CD14-positive monocyte (primary cell): ENCODE results near the gene MPZL3. TPM values are rescaled to one million over a fixed set of nuclear protein-coding genes. Genes with fewer than 3 reads are reported as not detected.

Experiments used
- DNase-seq, 3 donors: peaks; one replicate each; pipeline ENCODE4 v3.0.0-alpha.2; 2011 to 2022
- H2AFZ ChIP-seq: 2 replicates; pipeline ENCODE4 v1.6.0; 2012; ENCODE audit warnings: mild to moderate bottlenecking, low read depth, low read length, inconsistent platforms; ENCODE audit not compliant: insufficient read depth, poor library complexity, severe bottlenecking
- H3K27ac ChIP-seq, 2 donors: 1 replicate in 1 of 2; 2 replicates in 1 of 2; pipeline ENCODE4 v1.5.1; 2012 to 2013; ENCODE audit warnings: low read length in 2 of 2, control low read depth in 1 of 2, inconsistent platforms in 1 of 2, low read depth in 1 of 2, mild to moderate bottlenecking in 1 of 2
- H3K27me3 ChIP-seq, 2 donors: one replicate each; pipeline versions ENCODE4 v1.6.0 to v1.6.1; 2011 to 2013; ENCODE audit warnings: low read length in 2 of 2; ENCODE audit not compliant: control insufficient read depth in 2 of 2, insufficient read depth in 2 of 2
- H3K36me3 ChIP-seq, 2 donors: replicated peaks in 1 of 2; 1 replicate in 1 of 2; 2 replicates in 1 of 2; pipeline versions ENCODE4 v1.5.1 to v1.6.1; 2012 to 2013; ENCODE audit warnings: low read length in 2 of 2, control low read depth in 1 of 2, inconsistent platforms in 1 of 2, mild to moderate bottlenecking in 1 of 2; ENCODE audit not compliant: insufficient read depth in 2 of 2, control insufficient read depth in 1 of 2
- H3K4me1 ChIP-seq, 2 donors: 1 replicate in 1 of 2; 2 replicates in 1 of 2; pipeline versions ENCODE4 v1.5.1 to v1.6.1; 2012 to 2013; ENCODE audit warnings: low read length in 2 of 2, control low read depth in 1 of 2, inconsistent platforms in 1 of 2, mild to moderate bottlenecking in 1 of 2, moderate library complexity in 1 of 2; ENCODE audit not compliant: insufficient read depth in 2 of 2, control insufficient read depth in 1 of 2
- H3K4me2 ChIP-seq: replicated peaks from 2 replicates; pipeline ENCODE3; 2012; ENCODE audit warnings: low read length, moderate library complexity, mild to moderate bottlenecking; ENCODE audit not compliant: poor library complexity, severe bottlenecking; ENCODE audit errors: extremely low read depth
- H3K4me3 ChIP-seq, 3 experiments: fragments of 200-600 bp in 1 of 3; sonication (generic) in 1 of 3; replicated peaks in 1 of 3; 1 replicate in 2 of 3; 2 replicates in 1 of 3; pipeline ENCODE4 v1.5.1; 2011 to 2013; ENCODE audit warnings: low read length in 3 of 3, mild to moderate bottlenecking in 3 of 3, control low read depth in 2 of 3, low read depth in 2 of 3, inconsistent platforms in 1 of 3, moderate library complexity in 1 of 3
- H3K79me2 ChIP-seq: 2 replicates; pipeline ENCODE4 v1.6.0; 2012; ENCODE audit warnings: mild to moderate bottlenecking, control low read depth, inconsistent platforms, low read length, moderate library complexity; ENCODE audit not compliant: insufficient read depth
- H3K9ac ChIP-seq: 2 replicates; pipeline ENCODE4 v1.6.0; 2017; ENCODE audit warnings: low read length, mild to moderate bottlenecking; ENCODE audit not compliant: insufficient read depth, poor library complexity, severe bottlenecking
- H3K9me3 ChIP-seq, 2 donors: replicated peaks in 1 of 2; 1 replicate in 1 of 2; 2 replicates in 1 of 2; pipeline versions ENCODE4 v1.5.1 to v1.6.1; 2012 to 2013; ENCODE audit warnings: low read length in 2 of 2, control low read depth in 1 of 2; ENCODE audit not compliant: control insufficient read depth in 1 of 2, insufficient read depth in 1 of 2
- H4K20me1 ChIP-seq: 2 replicates; pipeline ENCODE4 v1.6.0; 2012; ENCODE audit warnings: mild to moderate bottlenecking, low read length, control low read depth, moderate library complexity; ENCODE audit not compliant: insufficient read depth
- H3K27ac Mint-ChIP-seq, 7 donors: one replicate each; pipeline ENCODE4 v1.8.0; 2020; ENCODE audit warnings: mild to moderate bottlenecking in 7 of 7, mixed read lengths in 7 of 7, moderate library complexity in 6 of 7, inconsistent platforms in 2 of 7
- H3K27me3 Mint-ChIP-seq, 3 donors: one replicate each; pipeline ENCODE4 v1.8.0; 2021 to 2022; ENCODE audit warnings: low read depth in 3 of 3, mild to moderate bottlenecking in 3 of 3, mixed read lengths in 3 of 3, moderate library complexity in 3 of 3, inconsistent platforms in 1 of 3
- H3K36me3 Mint-ChIP-seq, 2 donors: one replicate each; pipeline ENCODE4 v1.8.0; 2020; ENCODE audit warnings: mixed read lengths in 2 of 2, inconsistent platforms in 1 of 2, mild to moderate bottlenecking in 1 of 2
- H3K4me1 Mint-ChIP-seq: one replicate; pipeline ENCODE4 v1.8.0; 2020; ENCODE audit warnings: mild to moderate bottlenecking, mixed read lengths
- H3K4me3 Mint-ChIP-seq, 2 donors: one replicate each; pipeline ENCODE4 v1.8.0; 2020; ENCODE audit warnings: mild to moderate bottlenecking in 2 of 2, mixed read lengths in 2 of 2, moderate library complexity in 1 of 2
- H3K9me3 Mint-ChIP-seq, 7 donors: one replicate each; pipeline ENCODE4 v1.8.0; 2020 to 2022; ENCODE audit warnings: mixed read lengths in 7 of 7, mild to moderate bottlenecking in 6 of 7, moderate library complexity in 6 of 7, inconsistent platforms in 2 of 7
- WGBS: methylation state at CpG from one replicate; pipeline ENCODE4 v1.1.5; 2013; ENCODE audit warnings: missing lambda C conversion rate; ENCODE audit not compliant: insufficient coverage; 5-methylcytosine and 5-hydroxymethylcytosine counted together
- intact Hi-C, 2 donors: fragments of 100-400 bp; cut with micrococcal nuclease; formaldehyde crosslinking; loops; one replicate each; pipeline versions ENCODE4 v1.15.0 to v1.15.1; 2023
- polyA plus RNA-seq, 3 donors: library from polyadenylated mRNA; depleted of rRNA in 1 of 3; unstranded in 2 of 3; stranded (reverse) in 1 of 3; fragments of 300-500 nt in 2 of 3; fragments of >200 nt in 1 of 3; fragmentation: Illumina TruSeq in 2 of 3; gene quantifications; 1 replicate in 2 of 3; 2 replicates in 1 of 3; pipeline ENCODE4 v1.2.3, GENCODE V29; 2012 to 2021
- TF ChIP-seq, protein P1 (sequence below): fragments of 200-600 bp; IDR thresholded peaks from one replicate; pipeline ENCODE4 v1.8.0; 2022; ENCODE audit warnings: antibody characterized with exemption, mild to moderate bottlenecking

Gene MPZL3
- polyA plus RNA-seq, 3 donors, result 4.2 to 8.5 (median 8.0) TPM

DNA sequence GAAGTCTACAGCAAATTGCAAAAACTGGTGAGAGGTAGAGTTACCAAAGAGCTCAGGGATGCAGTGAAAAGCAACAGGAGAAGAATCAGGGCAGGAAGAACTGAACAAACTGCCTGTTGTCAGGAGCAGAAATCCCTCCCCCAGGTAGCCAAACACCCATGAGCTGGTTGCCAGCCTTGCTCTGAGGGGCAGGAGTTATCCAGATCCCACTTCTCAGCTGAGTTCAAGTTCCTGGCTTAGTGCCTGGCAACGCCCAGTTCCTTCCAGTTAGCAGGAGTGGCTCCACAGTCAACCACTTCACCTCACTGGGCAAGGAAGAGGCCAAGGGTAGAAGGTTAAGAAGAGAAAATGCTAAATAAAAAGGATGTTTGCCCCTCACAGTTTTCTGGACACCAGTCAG lies 13.8 kb upstream of the MPZL3 start:
- intact Hi-C loops, result no loop called here

DNA sequence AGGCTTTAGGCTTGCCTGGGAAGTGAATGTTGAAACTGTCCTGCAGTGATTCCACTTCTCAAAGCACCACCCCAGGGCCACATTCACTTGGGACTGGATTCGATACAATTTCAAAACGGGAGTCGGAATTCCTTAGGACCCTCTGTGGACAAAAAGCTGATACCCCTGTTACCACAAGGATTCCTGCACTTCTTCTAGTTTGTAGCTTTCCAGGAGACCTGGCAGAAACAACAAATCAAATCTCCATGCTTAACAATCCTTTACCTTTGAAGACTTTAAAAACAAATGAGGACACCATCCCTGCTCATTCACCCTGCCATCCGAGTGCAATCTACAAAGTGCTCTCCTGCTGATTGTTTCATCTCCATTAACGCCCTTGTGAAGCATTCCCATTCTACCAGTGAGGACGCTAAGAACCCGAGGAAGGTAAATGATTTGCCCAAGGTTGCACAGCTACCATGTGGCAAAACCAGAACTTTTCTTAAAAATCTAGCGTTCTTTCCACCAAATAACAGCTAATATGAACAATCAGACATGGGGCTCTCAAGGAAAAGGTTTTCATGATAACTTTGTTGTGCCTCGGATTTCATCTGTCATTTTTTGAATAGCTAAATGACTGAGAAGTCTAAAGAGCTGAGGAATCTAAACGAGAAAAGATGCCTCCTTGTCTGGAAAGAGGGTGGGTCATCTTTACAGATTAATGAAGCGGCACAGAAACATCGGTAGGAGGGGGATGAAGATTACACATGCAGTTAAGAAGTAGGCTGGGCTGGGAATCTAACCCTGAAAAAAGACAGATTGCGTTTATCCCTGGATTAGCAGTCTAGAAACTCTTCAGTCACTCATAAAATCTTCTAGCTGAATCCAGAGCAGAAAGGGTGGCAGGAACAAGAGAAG lies 12.7 kb upstream of the MPZL3 start:
- Histone ChIP-seq H2AFZ (peak overlapping the region; percentile 86), H3K9ac (peak overlapping the region; percentile 70), H3K4me3 (peak overlapping the region in 2 of 3 experiments; percentile 48 to 79), H3K79me2 (no peaks in the 10 kb centered on the region), H3K36me3 (peaks cover 0 to 18% of the 10 kb centered on the region in 2 donors), H3K4me2 (peak overlapping the region; percentile 86), H4K20me1 (no peaks in the 10 kb centered on the region), H3K27me3 (no peaks in the 10 kb centered on the region), H3K27ac (peak overlapping the region in 1 of 2 donors; percentile 45), H3K9me3 (no peaks in the 10 kb centered on the region), H3K4me1 (peaks cover 33 to 44% of the 10 kb centered on the region in 2 donors)
- H3K4me1 Mint-ChIP-seq, result peaks cover 50% of the 10 kb centered on the region
- WGBS, result 91% methylated on average over 9 of the region's 13 CpGs
- H3K4me3 Mint-ChIP-seq, result peak overlapping the region; percentile 92 to 100
- peaks cover 0 to 4% (median 0%) of the 10 kb centered on the region in 7 donors for H3K9me3 Mint-ChIP-seq
- H3K36me3 Mint-ChIP-seq, result peaks cover 18 to 24% of the 10 kb centered on the region in 2 donors
- intact Hi-C loops, result loop anchor here in 1 of 2 donors (5.0 kb wide), 2 partner anchors 37 to 53 kb away; partner anchors contain the start of gene CD3E
- peak overlapping the region in 2 of 7 donors; percentile 73 to 78 for H3K27ac Mint-ChIP-seq
- peaks cover 7 to 15% (median 9%) of the 10 kb centered on the region in 3 donors for H3K27me3 Mint-ChIP-seq
- TF ChIP-seq, protein P1, sequence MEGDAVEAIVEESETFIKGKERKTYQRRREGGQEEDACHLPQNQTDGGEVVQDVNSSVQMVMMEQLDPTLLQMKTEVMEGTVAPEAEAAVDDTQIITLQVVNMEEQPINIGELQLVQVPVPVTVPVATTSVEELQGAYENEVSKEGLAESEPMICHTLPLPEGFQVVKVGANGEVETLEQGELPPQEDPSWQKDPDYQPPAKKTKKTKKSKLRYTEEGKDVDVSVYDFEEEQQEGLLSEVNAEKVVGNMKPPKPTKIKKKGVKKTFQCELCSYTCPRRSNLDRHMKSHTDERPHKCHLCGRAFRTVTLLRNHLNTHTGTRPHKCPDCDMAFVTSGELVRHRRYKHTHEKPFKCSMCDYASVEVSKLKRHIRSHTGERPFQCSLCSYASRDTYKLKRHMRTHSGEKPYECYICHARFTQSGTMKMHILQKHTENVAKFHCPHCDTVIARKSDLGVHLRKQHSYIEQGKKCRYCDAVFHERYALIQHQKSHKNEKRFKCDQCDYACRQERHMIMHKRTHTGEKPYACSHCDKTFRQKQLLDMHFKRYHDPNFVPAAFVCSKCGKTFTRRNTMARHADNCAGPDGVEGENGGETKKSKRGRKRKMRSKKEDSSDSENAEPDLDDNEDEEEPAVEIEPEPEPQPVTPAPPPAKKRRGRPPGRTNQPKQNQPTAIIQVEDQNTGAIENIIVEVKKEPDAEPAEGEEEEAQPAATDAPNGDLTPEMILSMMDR, result no peak
- DNase-seq, result no peak

More for the DNA sequence above, 13.8 kb upstream of the MPZL3 start:
- no peak overlapping the region for H2AFZ ChIP-seq
- Mint-ChIP-seq H3K4me3 (no peak overlapping the region), H3K9me3 (peaks cover 0 to 4% (median 0%) of the 10 kb centered on the region in 7 donors), H3K27ac (no peak overlapping the region), H3K27me3 (peaks cover 7 to 17% (median 9%) of the 10 kb centered on the region in 3 donors), H3K36me3 (peaks cover 13 to 17% of the 10 kb centered on the region in 2 donors), H3K4me1 (peaks cover 45% of the 10 kb centered on the region)
- no peak overlapping the region for H3K9ac ChIP-seq
- peaks cover 0 to 7% of the 10 kb centered on the region in 2 donors for H3K36me3 ChIP-seq
- no peak overlapping the region for H3K4me3 ChIP-seq
- H3K79me2 ChIP-seq, result no peaks in the 10 kb centered on the region
- no peaks in the 10 kb centered on the region for H4K20me1 ChIP-seq
- H3K4me1 ChIP-seq, result peaks cover 33 to 44% of the 10 kb centered on the region in 2 donors
- no CpG with 5 or more reads among the region's 1 CpG for WGBS
- H3K27ac ChIP-seq, result no peak overlapping the region
- TF ChIP-seq, protein P1, result no peak
- H3K27me3 ChIP-seq, result no peaks in the 10 kb centered on the region
- no peak for DNase-seq
- H3K9me3 ChIP-seq, result no peaks in the 10 kb centered on the region
- no peak overlapping the region for H3K4me2 ChIP-seq
